ENCODE results near the gene ZNF79. TPM values are rescaled to one million over a fixed set of nuclear protein-coding genes. Genes with fewer than 3 reads are reported as not detected.
A peak's percentile ranks its signal among the peaks of the same experiment; 100 is the strongest.

Gene ZNF79
- total RNA-seq, 1 donor: 11.9 TPM

DNA sequence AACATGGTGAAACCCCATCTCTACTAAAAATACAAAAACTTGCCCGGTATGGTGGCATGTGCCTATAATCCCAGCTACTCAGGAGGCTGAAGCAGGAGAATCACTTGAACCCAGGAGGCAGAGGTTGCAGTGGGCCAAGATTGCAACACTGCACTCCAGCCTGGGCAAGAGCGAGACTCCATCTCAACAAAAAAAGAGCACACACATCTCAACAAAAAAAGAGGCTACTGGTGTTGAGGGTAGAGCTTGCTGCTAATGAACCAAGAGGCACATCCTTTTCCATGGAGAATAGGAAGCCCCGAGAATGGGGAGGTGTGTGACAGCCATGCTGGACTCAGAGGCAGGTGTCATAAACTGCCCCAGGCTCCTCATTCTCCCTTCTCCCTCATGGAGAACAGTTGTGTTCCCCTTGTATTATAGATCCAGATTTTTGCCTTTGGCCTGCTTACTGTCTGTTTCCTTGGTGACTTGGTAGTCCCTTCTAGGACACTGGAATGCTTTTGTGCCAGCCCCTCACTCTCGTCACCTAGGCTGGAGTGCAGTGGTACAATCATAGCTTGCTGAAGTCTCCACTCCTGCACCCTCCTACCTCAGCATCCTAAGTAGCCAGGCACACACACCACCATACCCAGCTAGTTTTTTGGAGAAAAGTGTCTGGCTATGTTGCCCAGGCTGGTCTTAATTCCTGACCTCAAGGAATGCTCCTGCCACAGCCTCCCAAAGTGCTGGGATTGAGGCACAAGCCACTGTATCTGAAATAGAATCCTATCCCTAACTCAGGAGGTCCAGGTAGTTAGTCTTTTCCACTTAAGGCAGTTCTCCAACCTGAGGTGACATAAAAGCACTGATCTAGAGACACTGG, 21.9 kb downstream of the ZNF79 start:
- TF ChIP-seq, protein P1, sequence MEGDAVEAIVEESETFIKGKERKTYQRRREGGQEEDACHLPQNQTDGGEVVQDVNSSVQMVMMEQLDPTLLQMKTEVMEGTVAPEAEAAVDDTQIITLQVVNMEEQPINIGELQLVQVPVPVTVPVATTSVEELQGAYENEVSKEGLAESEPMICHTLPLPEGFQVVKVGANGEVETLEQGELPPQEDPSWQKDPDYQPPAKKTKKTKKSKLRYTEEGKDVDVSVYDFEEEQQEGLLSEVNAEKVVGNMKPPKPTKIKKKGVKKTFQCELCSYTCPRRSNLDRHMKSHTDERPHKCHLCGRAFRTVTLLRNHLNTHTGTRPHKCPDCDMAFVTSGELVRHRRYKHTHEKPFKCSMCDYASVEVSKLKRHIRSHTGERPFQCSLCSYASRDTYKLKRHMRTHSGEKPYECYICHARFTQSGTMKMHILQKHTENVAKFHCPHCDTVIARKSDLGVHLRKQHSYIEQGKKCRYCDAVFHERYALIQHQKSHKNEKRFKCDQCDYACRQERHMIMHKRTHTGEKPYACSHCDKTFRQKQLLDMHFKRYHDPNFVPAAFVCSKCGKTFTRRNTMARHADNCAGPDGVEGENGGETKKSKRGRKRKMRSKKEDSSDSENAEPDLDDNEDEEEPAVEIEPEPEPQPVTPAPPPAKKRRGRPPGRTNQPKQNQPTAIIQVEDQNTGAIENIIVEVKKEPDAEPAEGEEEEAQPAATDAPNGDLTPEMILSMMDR (IDR thresholded peaks at IDR 0.05; ENCODE audit: extremely low read depth, low read depth, low read length): no peak
- Histone ChIP-seq H3K79me2 (ENCODE audit: insufficient read depth, low read length) (peaks cover 30% of the 10 kb centered on the region), H4K20me1 (ENCODE audit: insufficient read depth, low read length) (peaks cover 49% of the 10 kb centered on the region), H3K4me3 (ENCODE audit: insufficient read depth, low read length) (no peak overlapping the region), H3K4me1 (ENCODE audit: insufficient read depth, low read length) (peaks cover 26% of the 10 kb centered on the region), H2AFZ (ENCODE audit: low read length) (no peak overlapping the region), H3K4me2 (ENCODE audit: insufficient read depth, low read length) (no peak overlapping the region), H3K27ac (ENCODE audit: low read depth, low read length) (no peak overlapping the region), H3K27me3 (ENCODE audit: insufficient read depth, low read length) (no peaks in the 10 kb centered on the region), H3K9me3 (ENCODE audit: low read depth, low read length) (peaks cover 14% of the 10 kb centered on the region), H3K36me3 (ENCODE audit: insufficient read depth, low read length) (peaks cover 84% of the 10 kb centered on the region)
- no peak for DNase-seq (ENCODE audit: insufficient read length, low spot score, missing footprints)

DNA sequence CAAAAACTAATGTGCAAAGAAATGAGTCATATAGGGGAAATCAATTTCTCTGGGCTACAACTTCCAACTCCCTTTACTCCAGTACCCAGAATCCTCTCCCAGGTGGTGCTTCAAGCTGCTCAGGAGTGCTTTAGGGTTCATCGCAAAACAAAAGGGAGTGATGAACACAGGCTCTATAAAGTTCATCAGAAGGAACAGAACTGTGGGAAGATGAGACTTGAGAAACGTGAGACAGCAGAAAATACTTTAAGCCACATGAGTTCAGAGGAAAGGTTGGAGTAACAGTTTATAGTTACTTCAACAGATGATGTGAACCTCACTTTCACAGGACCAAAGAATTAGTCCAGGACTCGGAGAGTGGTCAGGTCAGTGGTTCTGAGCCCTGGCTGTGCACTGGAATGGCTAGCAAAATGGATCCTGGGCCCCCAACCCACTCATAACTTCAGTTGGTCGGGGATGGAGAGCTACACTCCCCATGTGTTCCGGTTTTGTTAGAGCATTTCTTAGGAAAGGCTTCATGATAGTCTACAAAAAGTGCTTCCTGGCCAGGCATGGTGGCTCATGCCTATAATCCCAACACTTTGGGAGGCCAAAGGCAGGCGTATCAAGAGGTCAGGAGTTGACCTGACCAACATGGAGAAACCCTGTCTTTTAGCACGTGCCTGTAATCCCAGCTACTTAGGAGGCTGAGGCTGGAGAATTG, 22.7 kb downstream of the ZNF79 start:
- Histone ChIP-seq H3K27me3 (ENCODE audit: insufficient read depth, low read length) (no peaks in the 10 kb centered on the region), H3K36me3 (ENCODE audit: insufficient read depth, low read length) (peaks cover 80% of the 10 kb centered on the region), H3K4me3 (ENCODE audit: insufficient read depth, low read length) (no peak overlapping the region), H3K27ac (ENCODE audit: low read depth, low read length) (peak overlapping the region; percentile 44), H3K4me1 (ENCODE audit: insufficient read depth, low read length) (peaks cover 26% of the 10 kb centered on the region), H3K79me2 (ENCODE audit: insufficient read depth, low read length) (peaks cover 38% of the 10 kb centered on the region), H3K9me3 (ENCODE audit: low read depth, low read length) (peaks cover 14% of the 10 kb centered on the region), H3K4me2 (ENCODE audit: insufficient read depth, low read length) (no peak overlapping the region), H4K20me1 (ENCODE audit: insufficient read depth, low read length) (peaks cover 49% of the 10 kb centered on the region), H2AFZ (ENCODE audit: low read length) (no peak overlapping the region)
- peak; percentile 8 for DNase-seq (ENCODE audit: insufficient read length, low spot score, missing footprints)
- TF ChIP-seq, protein P1 (IDR thresholded peaks at IDR 0.05; ENCODE audit: extremely low read depth, low read depth, low read length): no peak

DNA sequence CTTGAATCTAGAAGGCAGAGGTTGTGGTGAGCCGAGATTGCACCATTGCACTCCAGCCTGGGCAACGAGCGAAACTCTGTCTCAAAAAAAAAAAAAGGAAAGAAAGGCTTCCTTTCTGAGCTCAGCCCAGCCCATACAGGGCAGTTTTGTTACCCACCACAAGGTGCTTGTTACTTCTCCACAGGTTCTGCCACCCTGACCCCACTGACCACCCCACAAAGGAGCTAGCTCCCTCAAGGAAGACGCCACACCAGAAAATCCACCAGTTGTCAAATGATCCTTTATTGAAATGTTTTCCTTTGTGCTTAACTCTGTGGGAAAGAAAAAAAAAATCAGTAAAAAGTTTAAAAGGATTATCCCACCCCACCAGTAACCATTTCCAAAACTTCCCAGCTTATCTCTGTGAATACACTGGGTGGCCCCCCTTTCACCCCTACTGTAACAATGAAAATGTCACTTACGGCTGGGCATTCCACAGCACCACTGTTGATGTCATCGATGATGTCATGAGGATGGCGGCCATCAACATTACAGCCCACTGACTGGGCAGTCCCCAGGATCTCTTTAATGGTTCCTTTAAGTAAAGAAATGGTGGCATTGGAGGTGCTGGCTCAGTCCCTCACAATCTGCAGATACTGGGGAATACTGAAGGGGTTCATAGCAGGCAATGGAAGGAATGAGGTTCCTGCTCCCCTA, 23.4 kb downstream of the ZNF79 start:
- H4K20me1 ChIP-seq (ENCODE audit: insufficient read depth, low read length): peaks cover 49% of the 10 kb centered on the region
- no peak overlapping the region for H3K4me2 ChIP-seq (ENCODE audit: insufficient read depth, low read length)
- peaks cover 76% of the 10 kb centered on the region for H3K36me3 ChIP-seq (ENCODE audit: insufficient read depth, low read length)
- H3K27me3 ChIP-seq (ENCODE audit: insufficient read depth, low read length): no peaks in the 10 kb centered on the region
- peaks cover 14% of the 10 kb centered on the region for H3K9me3 ChIP-seq (ENCODE audit: low read depth, low read length)
- TF ChIP-seq, protein P1 (IDR thresholded peaks at IDR 0.05; ENCODE audit: extremely low read depth, low read depth, low read length): no peak
- H3K27ac ChIP-seq (ENCODE audit: low read depth, low read length): peak overlapping the region; percentile 44
- peaks cover 31% of the 10 kb centered on the region for H3K4me1 ChIP-seq (ENCODE audit: insufficient read depth, low read length)
- no peak for DNase-seq (ENCODE audit: insufficient read length, low spot score, missing footprints)
- peak overlapping the region; percentile 95 for H3K4me3 ChIP-seq (ENCODE audit: insufficient read depth, low read length)
- H3K79me2 ChIP-seq (ENCODE audit: insufficient read depth, low read length): peaks cover 45% of the 10 kb centered on the region
- H2AFZ ChIP-seq (ENCODE audit: low read length): no peak overlapping the region

Measured in osteoblast (primary cell).